Ammon's horn (tissue), 1 donor: Measurements from ENCODE around the gene CXCL14.

Experiments
- DNase-seq: peaks from one replicate; pipeline ENCODE4 v3.0.0-alpha.2; 2016; ENCODE audit warnings: low spot score

CXCL14 gene

GRCh38 chr5:135567661-135568060, 11.1 kb downstream of the CXCL14 start:
- no peak for DNase-seq

GRCh38 chr5:135566422-135567400, 12.1 kb downstream of the CXCL14 start:
- no peak for DNase-seq

DNA sequence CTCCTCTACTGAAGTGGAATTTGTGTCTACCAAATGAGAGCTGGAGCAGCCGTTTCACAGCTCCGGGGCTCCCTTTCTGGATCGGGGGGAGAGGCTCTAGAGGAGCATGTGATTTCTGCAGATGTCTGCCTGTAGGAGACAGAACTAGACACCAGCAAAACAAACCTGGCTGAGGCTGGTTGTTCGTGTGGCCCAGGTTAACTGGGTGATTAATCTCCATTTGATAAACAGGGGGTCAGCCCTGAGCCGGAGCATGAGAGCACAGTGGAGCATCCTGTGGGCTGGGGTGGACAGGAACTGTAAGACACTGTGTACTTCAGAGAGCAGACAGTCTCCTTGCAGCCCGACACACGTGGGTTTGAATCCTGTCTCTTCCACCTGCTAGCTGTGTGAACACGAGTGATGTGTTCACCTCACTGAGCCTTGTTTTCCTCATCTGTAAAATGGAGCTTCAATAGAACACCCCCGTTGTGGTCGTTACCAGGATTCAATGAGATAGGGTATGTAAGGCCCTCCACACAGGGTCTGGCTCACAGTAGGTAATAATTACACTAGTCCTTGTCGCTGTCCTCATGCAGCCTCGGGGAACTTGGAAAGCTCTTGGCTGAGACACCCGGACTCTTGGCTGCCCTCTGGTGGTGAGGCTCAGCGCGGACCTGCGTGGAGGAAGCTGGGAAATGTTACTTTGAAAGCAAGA, 12.9 kb downstream of the CXCL14 start:
- DNase-seq: peak; percentile 76

DNA sequence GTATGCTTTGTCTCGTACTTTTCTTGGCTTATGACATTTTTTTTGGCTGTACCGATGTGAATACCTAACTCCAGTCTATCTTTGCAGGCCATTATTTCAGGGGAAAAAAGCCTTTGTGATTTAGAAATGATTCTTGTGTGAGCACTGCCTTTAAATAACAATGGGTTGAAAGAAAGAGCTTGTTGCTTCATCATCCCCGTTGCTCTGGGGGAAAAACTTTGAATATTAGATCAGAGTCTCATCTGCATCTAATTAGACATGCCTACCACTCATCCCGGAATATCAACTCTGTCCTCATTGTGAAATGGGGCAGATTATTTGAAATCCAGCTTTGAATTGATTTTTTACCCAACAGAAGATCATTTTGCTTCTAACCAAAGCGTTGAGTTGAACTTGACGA, 13.5 kb downstream of the CXCL14 start:
- DNase-seq: no peak

- no peak for DNase-seq
Observed at GRCh38 chr5:135564331-135564730, 14.5 kb downstream of the CXCL14 start.

GRCh38 chr5:135561266-135561665, 17.5 kb downstream of the CXCL14 start:
- DNase-seq: no peak

DNA sequence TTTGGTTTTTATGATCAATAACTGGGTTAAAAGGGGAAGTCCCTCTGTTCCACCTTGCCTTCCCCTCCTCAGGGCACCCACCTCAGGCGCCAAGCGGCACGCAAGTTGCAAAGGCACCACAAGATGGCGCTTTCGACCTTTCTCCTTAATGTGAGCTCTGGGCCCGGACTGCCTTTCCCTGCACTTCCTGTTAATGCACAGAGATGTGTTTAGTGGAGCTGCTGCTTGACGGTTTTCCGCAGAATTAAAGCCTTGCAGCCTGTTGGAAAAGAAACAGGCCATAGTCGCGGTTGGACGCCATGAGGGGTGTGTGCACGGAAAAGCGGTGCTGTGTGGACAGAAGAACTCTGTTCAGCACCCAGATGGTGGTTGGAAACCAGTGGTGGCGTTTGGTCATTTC, 17.9 kb downstream of the CXCL14 start:
- peak; percentile 92 for DNase-seq

- DNase-seq: no peak
Observed at GRCh38 chr5:135559354-135559753, 19.4 kb downstream of the CXCL14 start.

- DNase-seq: peak; percentile 61
Observed at GRCh38 chr5:135557076-135557838, 21.5 kb downstream of the CXCL14 start.

DNA sequence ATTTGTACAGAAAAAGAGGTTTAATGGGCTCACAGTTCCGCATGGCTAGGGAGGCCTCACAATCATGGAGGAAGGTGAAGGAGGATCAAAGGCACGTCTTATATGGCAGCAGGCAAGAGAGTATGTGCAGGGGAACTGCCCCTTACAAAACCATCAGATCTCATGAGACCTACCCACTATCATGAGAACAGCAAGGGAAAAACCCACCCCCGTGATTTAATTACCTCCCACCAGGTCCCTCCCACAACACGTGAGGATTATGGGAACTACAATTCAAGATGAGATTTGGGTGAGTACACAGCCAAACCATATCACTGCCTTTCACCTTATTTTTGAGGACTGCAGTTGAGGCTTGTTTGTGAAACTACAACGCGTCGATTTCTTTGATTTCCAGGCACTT, 22.2 kb downstream of the CXCL14 start:
- DNase-seq: no peak

GRCh38 chr5:135555530-135555929, 23.3 kb downstream of the CXCL14 start:
- no peak for DNase-seq

DNA sequence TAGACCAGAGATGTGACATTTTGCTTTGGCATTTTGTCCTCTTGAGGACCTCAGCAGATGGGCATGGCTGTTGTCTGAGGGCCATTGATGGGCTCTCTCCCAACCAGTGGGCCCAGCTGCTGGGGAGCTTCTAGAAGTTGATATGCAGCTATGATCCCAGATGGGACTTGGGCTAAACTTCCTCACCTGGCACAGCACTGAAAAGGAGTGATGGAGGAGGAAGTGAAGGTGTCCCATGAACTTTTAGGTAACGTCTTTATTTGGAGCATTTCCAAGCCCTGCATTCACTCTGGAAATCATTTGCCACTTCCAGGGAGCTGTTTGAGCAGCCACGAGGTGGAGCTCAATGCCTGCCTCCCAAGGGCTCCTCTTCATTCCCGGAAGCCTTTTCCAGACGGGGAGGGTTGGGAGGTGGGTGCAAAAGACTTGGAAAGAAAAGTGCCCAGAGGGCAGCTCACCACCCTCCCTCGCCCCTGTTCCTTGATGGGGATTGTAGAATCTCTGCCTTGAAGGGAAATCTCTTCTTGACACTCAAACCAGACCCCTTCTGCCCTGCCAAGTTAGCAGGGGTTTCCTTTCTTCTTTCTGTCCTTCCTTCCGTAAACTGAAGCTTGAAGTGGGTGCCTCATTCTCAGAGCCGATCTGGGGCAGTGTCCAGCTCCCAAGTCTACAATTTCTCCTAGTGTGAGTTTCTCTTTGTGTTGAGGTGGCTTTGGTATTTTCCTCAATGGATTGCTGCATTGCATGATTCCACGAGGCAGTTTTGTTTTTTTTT, 24.9 kb downstream of the CXCL14 start:
- DNase-seq: peak; percentile 43

DNA sequence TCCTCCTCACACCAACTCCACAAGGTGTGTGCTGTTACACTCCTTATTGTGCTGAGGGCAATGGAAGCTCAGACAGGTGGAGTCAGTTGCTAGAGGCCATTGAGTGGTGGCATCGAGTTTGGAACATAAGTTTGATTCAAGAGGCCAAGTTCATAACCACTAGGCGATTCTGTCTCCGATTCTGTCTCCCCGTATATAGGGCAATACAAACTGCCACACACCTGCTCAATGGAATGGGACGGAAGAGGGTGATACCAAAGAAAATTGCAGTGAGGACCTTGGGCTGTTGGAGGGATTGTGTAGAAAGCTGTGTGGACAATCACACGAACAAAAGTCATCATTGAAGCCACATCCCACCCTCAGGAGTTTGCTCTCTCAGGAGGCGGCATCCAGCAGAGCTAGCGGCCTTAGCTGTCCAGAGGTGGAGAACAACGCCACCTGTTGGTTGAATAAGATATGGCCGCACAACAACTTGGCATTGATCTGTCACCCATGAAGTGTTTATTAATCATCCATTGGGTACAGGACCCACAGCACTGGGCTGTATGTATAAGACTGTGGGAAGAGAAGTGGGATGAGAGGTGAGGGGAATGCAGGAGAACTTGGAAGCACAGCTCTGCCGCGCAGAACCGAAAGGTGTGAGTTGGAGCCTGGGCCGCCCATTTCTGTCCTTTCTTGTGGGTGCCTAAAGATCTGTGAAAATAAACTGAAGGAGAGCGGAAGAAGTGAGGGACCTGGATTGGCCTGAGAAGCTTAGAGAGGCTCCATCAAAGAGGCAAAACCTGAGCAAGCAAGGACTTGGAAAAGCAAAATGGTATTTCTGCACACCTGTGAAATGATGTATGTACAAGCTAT, 27.0 kb downstream of the CXCL14 start:
- peak; percentile 88 for DNase-seq

DNA sequence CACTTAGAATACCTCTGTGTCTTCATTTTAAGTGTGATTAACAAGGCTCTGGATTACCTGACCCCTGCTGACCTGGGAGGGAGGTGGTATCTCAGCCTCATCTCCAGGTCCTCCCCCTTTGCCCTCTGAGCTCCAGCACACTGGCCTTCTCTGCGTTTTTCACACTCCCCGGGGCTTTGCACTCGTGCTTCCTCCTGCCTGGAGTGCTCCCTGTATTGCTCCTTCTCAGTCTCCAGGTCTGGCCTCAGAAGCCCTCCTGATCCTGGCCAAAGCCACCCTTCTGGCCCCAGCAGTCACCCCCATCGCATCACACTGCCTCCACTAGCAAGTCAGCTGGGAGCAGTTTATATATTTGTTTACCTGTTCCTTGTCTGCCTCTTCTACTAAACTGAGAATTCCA, 29.4 kb downstream of the CXCL14 start:
- DNase-seq: no peak

DNA sequence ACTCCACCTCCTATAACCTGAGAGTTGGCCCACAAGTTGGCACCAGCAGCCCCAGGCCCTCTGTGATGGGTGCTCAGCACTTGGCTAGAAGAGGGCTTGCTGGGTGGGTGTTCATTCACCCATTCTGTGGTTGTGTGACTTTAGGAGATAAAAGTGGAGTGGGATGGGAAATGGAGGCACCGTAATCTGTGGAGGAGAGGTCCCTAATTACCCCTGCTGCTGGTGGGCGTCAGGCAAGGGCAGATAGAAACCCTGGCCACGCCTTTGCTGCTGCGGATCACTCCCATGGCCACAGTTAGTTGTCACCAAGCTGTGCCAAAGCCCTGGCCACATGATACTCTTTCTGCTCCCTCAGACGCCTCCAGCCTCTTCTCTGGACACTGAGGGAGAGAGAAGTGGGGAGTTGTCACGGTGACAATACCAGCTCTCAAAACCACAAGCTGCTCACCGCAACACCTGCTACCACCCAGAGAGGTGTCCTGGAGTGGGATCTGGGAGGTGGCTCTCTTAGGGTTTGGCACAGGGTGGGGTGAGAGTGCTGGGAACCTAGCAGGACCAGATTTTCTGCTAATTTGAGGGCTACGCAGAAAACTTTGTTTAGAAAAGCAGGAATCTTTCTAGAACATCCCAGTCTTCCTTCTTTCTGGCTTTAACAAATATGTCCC, 31.1 kb downstream of the CXCL14 start:
- no peak for DNase-seq

- no peak for DNase-seq
Observed at GRCh38 chr5:135546912-135547311, 31.9 kb downstream of the CXCL14 start.

- no peak for DNase-seq
Observed at GRCh38 chr5:135546101-135546500, 32.7 kb downstream of the CXCL14 start.

- DNase-seq: no peak
Observed at GRCh38 chr5:135545099-135545498, 33.7 kb downstream of the CXCL14 start.

DNA sequence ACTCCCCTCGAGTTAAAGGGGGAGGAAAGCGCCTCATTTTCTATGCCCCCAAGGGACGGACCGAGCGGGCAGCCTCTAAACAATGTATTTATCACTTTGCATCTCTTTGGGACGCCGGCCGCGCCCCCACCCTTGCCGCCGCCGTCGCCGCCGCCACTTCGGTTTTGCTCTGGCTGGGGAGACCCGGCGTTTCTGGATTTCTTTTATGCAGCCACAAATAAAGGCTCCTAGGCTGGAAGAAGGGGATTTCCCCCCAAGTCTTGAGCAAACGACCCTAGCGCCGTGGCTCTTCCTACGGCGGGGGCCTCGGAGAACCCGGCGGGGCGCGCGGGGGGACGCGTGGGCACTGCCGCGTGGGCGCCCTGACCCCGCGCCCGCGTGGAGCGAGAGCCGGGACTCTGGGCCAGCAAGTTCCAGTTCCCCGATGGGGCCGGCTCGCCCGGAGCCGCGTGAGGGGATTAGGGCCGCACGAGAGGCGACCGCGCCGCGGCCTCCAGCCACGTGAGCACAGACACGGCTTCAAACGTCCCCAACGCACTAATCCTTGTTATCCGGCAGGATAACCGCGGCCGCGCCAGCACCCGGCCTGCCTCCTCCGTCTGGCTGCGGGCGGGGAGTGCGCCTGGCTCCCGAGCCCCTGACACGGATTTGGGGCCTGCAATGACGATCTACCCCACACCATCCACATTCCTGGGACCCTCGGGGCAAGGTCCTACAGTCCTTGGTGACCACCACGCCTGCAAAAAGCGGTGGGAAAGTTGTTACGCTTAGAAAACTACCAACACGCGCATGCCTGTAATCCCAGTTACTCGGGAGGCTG, 35.1 kb downstream of the CXCL14 start:
- no peak for DNase-seq
